ENCODE data around the gene HERC2. TPM values are rescaled to one million over a fixed set of nuclear protein-coding genes. Genes with fewer than 3 reads are reported as not detected.

Gene HERC2
- total and polyA plus RNA-seq, 2 of the 8 experiments (the other 6 are each of a cell fraction or from before 2014, with no cell fraction given): 83.0 to 88.7 TPM

DNA sequence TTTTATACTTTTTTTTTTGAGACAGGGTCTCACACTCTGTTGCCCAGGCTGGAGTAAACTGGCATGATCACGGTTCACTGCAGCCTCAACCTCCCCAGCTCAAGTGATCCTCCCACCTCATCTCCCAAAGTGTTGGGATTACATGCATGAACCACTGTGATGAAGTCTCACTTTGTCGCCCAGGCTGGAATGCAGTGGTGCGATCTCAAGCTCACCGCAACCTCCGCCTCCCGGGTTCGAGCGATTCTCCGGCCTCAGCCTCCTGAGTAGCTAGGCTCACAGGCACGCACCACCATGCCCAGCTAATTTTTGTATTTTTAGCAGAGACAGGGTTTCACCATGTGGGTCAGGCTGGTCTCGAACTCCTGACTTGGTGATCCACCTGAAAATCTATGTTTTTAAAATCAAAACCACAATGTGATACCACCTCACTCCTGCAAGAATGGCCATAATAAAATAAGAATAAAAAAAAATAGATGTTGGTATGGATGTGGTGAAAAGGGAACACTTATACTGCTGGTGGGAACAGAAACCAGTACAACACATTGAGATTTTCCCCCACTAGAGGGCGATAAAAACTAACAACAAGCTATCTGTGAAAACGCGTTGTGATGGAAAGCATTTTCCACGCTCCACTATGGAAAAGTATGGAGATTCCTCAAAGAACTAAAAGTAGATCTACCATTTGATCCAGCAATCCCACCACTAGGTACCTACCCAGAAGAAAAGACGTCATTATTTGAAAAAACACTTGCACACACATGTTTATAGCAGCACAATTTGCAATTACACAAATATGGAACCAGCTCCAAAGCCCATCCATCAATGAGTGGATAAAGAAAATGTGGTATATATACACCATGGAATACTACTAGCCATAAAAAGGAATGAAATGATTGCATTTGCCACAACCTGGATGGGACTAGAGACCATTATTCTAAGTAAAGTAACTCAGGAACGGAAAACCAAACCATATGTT is 196.0 kb downstream of the HERC2 start:
- DNase-seq (ENCODE audit: low read depth in 1 of 2, low spot score in 2 of 2): no peak
- H2BK15ac ChIP-seq (ENCODE audit: low read length): no peak overlapping the region
- CTCF ChIA-PET (ENCODE audit: partially characterized antibody): interaction anchor here (0.6 to 4.8 kb wide), 20 partner anchors 10 to 1941 kb away, joined by 3 to 52 read pairs (median 4); partner anchors contain the start of gene OCA2

More for the DNA sequence above, 196.0 kb downstream of the HERC2 start:
- Histone ChIP-seq H3K23me2 (ENCODE audit: low read depth, low read length) (0 out of 2 replicates have a peak, but pooled peaks cover 1% of the 10 kb centered on the region), H3K9me3 (ENCODE audit: insufficient read depth in 2 of 2, low read depth in 1 of 2, low read length in 1 of 2) (no peaks in the 10 kb centered on the region), H4K5ac (ENCODE audit: insufficient read length, low read depth, low read length) (no peak overlapping the region), H2AFZ (ENCODE audit: low read length) (no peak overlapping the region), H3K18ac (ENCODE audit: extremely low read depth, low read length) (no peak overlapping the region), H3K4me1 (replicated peaks in 1 of 4; ENCODE audit: control insufficient read depth in 3 of 4, insufficient read depth in 4 of 4, low read length in 3 of 4) (no peaks in the 10 kb centered on the region), H2BK5ac (ENCODE audit: low read depth, low read length) (no peak overlapping the region), H3K36me3 (ENCODE audit: control insufficient read depth in 2 of 4, insufficient read depth in 4 of 4, low read length in 3 of 4) (peaks cover 4 to 25% (median 16%) of the 10 kb centered on the region in 4 experiments; a peak in 7 of 8 replicates), H2BK120ac (replicated peaks; ENCODE audit: low read depth, low read length) (no peak overlapping the region), H2BK12ac (ENCODE audit: low read depth, low read length) (no peak overlapping the region), H2BK20ac (ENCODE audit: low read length) (no peak overlapping the region), H3K4me2 (ENCODE audit: insufficient read depth in 1 of 2, low read depth in 2 of 2, low read length in 2 of 2) (no peak overlapping the region), H3K79me2 (ENCODE audit: control insufficient read depth in 1 of 2, insufficient read depth in 2 of 2, low read length in 2 of 2) (no peaks in the 10 kb centered on the region; a peak in 1 of 4 replicates), H2AK5ac (ENCODE audit: low read depth, low read length) (no peak overlapping the region), H3K23ac (ENCODE audit: insufficient read length) (no peak overlapping the region), H4K91ac (replicated peaks; ENCODE audit: insufficient read length, low read length) (no peak overlapping the region), H3K27ac (ENCODE audit: low read depth, low read length) (no peak overlapping the region), H3K14ac (ENCODE audit: insufficient read length) (no peak overlapping the region), H4K20me1 (replicated peaks in 1 of 2; ENCODE audit: control insufficient read depth in 1 of 2, insufficient read depth in 2 of 2, low read length in 2 of 2) (peaks cover 7% of the 10 kb centered on the region in 2 experiments), H3K56ac (replicated peaks; ENCODE audit: insufficient read length, low read depth, low read length) (no peak overlapping the region), H3K4ac (replicated peaks; ENCODE audit: insufficient read length, low read depth, low read length) (no peak overlapping the region), H3K9ac (replicated peaks in 1 of 4; ENCODE audit: extremely low read depth in 1 of 4, low read depth in 3 of 4, low read length in 3 of 4) (no peak overlapping the region), H3K4me3 (ENCODE audit: extremely low read depth in 1 of 4, insufficient read depth in 2 of 4, low read depth in 3 of 4, low read length in 4 of 4) (no peak overlapping the region), H4K8ac (ENCODE audit: extremely low read depth, insufficient read depth, low read length) (no peak overlapping the region), H3K27me3 (replicated peaks in 1 of 4; ENCODE audit: control insufficient read depth in 3 of 4, extremely low read depth in 1 of 4, insufficient read depth in 3 of 4, low read length in 3 of 4) (no peaks in the 10 kb centered on the region), H3K79me1 (ENCODE audit: low read depth, low read length) (peaks cover 2% of the 10 kb centered on the region; the same call in 1 of the 2 replicates)
- POLR2A ChIA-PET (ENCODE audit: partially characterized antibody): interaction anchor here (0.7 kb wide), 1 partner anchor 191 kb away, joined by 3 read pairs; no protein-coding TSS in a partner anchor
- FAIRE-seq: peak; percentile 75
- 75% methylated on average over 17 of the region's 17 CpGs; no CpG with 5 or more reads in 1 of the 2 experiments for WGBS, 2 experiments (ENCODE audit: extremely low coverage in 1 of 2, insufficient coverage in 1 of 2, insufficient read length in 1 of 2, insufficient replicate concordance in 2 of 2, low coverage in 1 of 2, low lambda C conversion rate in 2 of 2, missing lambda C conversion rate in 1 of 2)
- TF ChIP-seq RAD21 (IDR thresholded peaks at IDR 0.05 in 1 of 2, conservative IDR thresholded peaks at IDR 0.05 in 1 of 2; ENCODE audit: low read depth in 2 of 2, low read length in 2 of 2) (peak; percentile 27 to 48; a peak in 2 of 4 replicates), RNF2 (IDR thresholded peaks at IDR 0.05; ENCODE audit: borderline replicate concordance, low read depth, low read length, missing control alignments, poor library complexity, severe bottlenecking) (no peak)
- TF ChIP-seq, protein P1, sequence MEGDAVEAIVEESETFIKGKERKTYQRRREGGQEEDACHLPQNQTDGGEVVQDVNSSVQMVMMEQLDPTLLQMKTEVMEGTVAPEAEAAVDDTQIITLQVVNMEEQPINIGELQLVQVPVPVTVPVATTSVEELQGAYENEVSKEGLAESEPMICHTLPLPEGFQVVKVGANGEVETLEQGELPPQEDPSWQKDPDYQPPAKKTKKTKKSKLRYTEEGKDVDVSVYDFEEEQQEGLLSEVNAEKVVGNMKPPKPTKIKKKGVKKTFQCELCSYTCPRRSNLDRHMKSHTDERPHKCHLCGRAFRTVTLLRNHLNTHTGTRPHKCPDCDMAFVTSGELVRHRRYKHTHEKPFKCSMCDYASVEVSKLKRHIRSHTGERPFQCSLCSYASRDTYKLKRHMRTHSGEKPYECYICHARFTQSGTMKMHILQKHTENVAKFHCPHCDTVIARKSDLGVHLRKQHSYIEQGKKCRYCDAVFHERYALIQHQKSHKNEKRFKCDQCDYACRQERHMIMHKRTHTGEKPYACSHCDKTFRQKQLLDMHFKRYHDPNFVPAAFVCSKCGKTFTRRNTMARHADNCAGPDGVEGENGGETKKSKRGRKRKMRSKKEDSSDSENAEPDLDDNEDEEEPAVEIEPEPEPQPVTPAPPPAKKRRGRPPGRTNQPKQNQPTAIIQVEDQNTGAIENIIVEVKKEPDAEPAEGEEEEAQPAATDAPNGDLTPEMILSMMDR (IDR thresholded peaks at IDR 0.05; ENCODE audit: control extremely low read depth in 1 of 3, insufficient read depth in 1 of 3, low read depth in 1 of 3, low read length in 3 of 3): peak in 2 of 3 experiments; percentile 49 to 63; a peak in 2 of 4 replicates
